Mesodermal cell (in vitro differentiated cells): ENCODE data around the gene CDC42EP4.

Experiments used
- H3K27ac ChIP-seq: 2 replicates; pipeline ENCODE4 v1.7.0; 2013; ENCODE audit warnings: mild to moderate bottlenecking, low read depth, low read length, moderate library complexity; ENCODE audit not compliant: severe bottlenecking
- H3K36me3 ChIP-seq: 2 replicates; pipeline ENCODE4 v1.7.1; 2013; ENCODE audit warnings: mild to moderate bottlenecking, low read length, moderate library complexity; ENCODE audit not compliant: control insufficient read depth, insufficient read depth
- H3K4me1 ChIP-seq: one replicate; pipeline ENCODE4 v1.7.1; 2013; ENCODE audit warnings: mild to moderate bottlenecking, low read length; ENCODE audit not compliant: insufficient read depth, control insufficient read depth, poor library complexity, severe bottlenecking
- H3K4me3 ChIP-seq: 2 replicates; pipeline ENCODE4 v1.7.0; 2013; ENCODE audit warnings: low read length, control low read depth, mild to moderate bottlenecking; ENCODE audit not compliant: insufficient read depth, poor library complexity, severe bottlenecking; ENCODE audit errors: extremely low read depth
- H3K9me3 ChIP-seq: 2 replicates; pipeline ENCODE4 v1.7.1; 2013; ENCODE audit warnings: mild to moderate bottlenecking, low read length, moderate library complexity; ENCODE audit not compliant: control insufficient read depth
- WGBS, 2 experiments: methylation state at CpG; one replicate each; pipeline ENCODE4 v1.1.5; 2013; ENCODE audit warnings: missing lambda C conversion rate in 2 of 2; ENCODE audit not compliant: insufficient coverage in 2 of 2; 5-methylcytosine and 5-hydroxymethylcytosine counted together

CDC42EP4 gene

DNA sequence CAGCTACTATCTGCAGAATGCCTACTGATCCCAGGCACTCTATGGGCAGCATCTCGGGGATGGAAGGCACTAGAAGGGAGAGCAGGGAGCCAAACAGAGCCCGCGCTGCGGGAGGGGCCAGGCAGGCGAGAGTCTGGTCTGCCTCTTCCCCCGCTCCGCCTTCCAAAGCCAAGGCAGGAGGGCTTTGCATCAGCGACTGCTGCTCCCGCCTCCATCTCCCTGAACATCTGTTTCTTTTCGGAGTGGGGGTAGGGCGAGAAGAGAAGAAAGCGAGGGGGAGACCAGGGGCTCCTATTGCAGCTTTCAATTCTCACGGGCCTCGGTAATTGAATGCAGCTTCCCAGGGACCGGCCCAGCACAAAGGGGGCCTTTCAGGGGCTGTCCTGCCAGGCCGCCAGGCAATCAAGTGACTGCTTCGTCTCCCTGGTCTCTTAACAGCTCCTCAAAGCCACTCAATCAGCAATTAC lies 31.4 kb upstream of the CDC42EP4 start:
- H3K4me3 ChIP-seq: peak overlapping the region; percentile 14
- peak overlapping the region; percentile 98 for H3K27ac ChIP-seq
- peaks cover 38% of the 10 kb centered on the region for H3K4me1 ChIP-seq
- whole genome bisulfite sequencing, 2 experiments: 2 to 3% methylated on average over 11 to 13 of the region's 17 CpGs
- H3K9me3 ChIP-seq: no peaks in the 10 kb centered on the region
- H3K36me3 ChIP-seq: peaks cover 3% of the 10 kb centered on the region

DNA sequence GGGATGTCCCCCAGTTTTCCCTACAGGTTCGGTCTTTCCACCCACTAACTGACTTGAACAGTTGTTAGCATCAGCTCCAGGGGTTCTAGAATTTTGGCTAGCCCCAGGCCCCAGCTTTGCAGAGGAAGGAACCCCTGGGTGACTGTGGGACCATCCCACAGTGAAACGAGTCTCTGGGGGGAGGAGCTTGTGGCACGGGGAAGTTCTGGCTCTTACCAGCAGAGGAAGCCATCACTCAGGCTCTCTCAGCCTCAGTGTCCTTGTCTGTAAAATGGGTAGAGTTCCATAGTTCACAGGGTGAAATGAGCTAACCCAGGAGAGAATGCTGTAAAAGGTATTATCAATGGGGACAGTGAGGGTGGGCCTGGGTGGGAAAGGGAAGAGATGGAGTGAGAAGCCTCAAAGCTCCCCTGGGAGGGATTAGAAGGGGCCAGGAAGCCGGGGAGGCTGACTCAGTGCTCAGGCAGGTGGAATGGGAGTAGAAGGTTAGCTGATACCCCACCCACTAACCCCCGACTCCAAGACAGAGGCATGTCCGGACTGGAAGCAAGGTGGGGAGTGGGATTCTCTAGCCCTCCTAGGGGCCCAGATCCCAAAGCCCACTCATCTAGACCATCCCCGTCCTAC lies 30.9 kb upstream of the CDC42EP4 start:
- Histone ChIP-seq H3K9me3 (no peaks in the 10 kb centered on the region), H3K4me3 (peak overlapping the region; percentile 14), H3K4me1 (peaks cover 39% of the 10 kb centered on the region), H3K36me3 (peaks cover 3% of the 10 kb centered on the region), H3K27ac (peak overlapping the region; percentile 98)
- 11% methylated on average over 2 to 5 of the region's 7 CpGs for whole genome bisulfite sequencing, 2 experiments

DNA sequence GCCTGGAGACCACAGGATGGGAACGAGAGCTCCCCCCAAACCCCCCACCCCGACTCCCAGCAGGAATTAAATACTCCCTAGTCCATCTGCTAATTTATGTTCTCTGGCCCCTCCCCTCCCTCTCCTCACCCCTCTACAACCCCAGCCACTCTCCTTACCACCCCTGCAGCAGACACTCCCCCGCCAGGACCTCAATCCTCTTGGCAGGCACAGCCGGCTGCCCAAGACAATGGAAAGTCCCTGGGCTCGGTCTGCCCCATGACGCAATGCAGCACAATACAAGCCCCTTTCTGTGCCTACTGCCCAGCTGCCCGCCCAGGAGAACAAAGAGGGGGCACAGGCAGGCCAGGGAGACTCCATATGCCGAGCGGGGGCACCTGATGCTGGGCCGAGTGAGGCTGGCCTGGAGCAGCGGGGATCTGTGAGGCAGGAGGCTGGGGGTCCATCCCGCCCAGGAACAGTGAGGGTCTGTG lies 30.3 kb upstream of the CDC42EP4 start:
- H3K4me1 ChIP-seq: peaks cover 38% of the 10 kb centered on the region

DNA sequence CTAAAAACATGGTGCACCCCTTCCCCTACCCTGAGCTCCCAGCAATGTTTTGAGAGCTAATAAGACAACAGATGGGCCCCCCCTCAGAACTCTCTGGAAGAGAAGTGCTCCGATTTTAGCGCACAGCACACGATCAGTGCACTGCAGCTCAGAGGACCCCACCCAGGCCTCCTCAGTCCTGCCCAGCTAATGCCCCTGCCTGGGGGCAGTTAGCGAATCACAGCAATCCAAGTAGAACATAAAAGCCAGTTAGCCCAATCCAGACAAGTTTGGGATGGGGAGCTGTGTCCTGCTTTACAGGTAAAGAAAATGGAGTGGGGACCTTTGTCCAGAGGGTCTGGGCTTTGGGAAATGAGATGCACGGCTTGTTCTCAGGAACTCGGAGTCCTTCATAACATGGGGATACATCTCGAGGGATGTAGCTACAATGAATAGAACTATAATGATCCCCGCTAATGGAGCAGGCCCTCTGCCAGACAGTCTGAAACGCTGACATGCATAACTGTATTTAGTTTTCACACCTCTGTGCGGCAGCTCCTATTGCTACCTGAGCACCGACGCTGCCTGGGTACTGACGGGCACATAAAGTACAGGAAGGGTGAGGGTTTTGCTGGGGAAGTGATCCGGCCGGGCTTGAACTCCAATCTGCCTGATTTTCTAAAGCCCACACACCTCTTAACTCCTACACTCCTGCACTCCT lies 29.7 kb upstream of the CDC42EP4 start:
- no peak overlapping the region for H3K4me3 ChIP-seq
- 67 to 71% methylated on average over 10 to 15 of the region's 15 CpGs for WGBS, 2 experiments
- peak overlapping the region; percentile 98 for H3K27ac ChIP-seq
- H3K4me1 ChIP-seq: peaks cover 38% of the 10 kb centered on the region
- H3K36me3 ChIP-seq: peaks cover 3% of the 10 kb centered on the region
- H3K9me3 ChIP-seq: no peaks in the 10 kb centered on the region

More for the DNA sequence above, 30.3 kb upstream of the CDC42EP4 start:
- Histone ChIP-seq H3K36me3 (peaks cover 3% of the 10 kb centered on the region), H3K27ac (peak overlapping the region; percentile 98), H3K9me3 (no peaks in the 10 kb centered on the region), H3K4me3 (no peak overlapping the region)
- WGBS, 2 experiments: 20 to 24% methylated on average over 9 of the region's 12 CpGs

DNA sequence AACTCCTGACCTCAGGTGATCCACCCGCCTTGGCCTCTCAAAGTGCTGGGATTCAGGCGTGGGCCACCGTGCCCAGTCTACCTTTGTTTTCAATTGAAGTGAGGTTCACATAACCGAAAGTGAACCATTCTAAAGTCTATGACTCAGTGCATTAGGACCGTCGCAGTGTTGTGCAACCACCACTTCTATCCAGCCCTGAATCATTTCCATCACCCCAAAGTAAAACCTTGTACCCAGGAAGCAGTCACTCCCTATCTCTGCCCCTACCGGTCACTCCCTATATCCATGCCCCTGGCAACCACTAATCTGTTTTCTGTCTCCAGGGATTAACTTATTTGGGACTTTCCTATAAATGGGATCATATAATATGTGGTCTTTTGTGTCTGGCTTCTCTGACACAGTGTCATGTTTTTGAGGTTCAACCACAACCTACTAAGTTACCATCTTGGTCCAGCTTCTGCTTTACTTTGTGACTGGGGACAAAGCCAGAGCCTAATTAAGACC lies 28.3 kb upstream of the CDC42EP4 start:
- WGBS, 2 experiments: 88 to 93% methylated on average over 6 of the region's 7 CpGs
- H3K4me1 ChIP-seq: peaks cover 38% of the 10 kb centered on the region
- H3K9me3 ChIP-seq: no peaks in the 10 kb centered on the region
- H3K27ac ChIP-seq: no peak overlapping the region
- H3K4me3 ChIP-seq: no peak overlapping the region
- H3K36me3 ChIP-seq: peaks cover 3% of the 10 kb centered on the region

DNA sequence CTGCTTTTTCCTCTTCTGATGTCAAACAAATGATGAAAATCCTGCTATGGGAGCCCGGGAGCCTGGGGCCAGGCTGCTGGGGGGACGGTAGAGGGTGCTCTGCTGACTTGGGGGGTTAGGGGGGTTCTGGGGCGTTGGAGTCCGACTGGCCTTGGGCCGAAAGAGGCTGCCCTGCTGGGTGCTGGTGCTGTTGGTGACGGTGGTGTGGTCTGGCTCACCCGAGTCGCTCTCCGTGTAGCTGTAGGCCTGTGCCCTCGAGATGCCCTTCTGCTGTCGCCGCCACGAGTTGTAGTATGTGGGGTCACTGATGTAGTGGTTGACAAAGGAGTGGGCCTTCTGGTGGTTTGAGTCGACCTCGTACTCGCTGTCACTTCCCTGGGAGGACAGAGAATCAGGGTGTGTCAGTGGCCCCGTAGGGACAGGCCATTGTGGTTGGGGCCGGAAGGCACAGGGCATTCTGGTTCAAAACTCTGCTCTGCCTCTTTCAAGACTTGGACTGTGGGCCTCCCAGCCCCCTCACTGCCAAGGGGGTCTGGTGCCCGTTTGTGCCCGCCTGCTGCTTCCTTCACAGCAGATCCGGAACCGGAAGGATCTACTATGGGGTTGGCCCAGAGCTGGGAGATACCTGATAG lies 26.9 kb upstream of the CDC42EP4 start:
- WGBS, 2 experiments: 94 to 98% methylated on average over 12 to 21 of the region's 22 CpGs
- Histone ChIP-seq H3K4me3 (no peak overlapping the region), H3K36me3 (no peaks in the 10 kb centered on the region), H3K27ac (peak overlapping the region; percentile 10), H3K9me3 (no peaks in the 10 kb centered on the region), H3K4me1 (peaks cover 26% of the 10 kb centered on the region)

DNA sequence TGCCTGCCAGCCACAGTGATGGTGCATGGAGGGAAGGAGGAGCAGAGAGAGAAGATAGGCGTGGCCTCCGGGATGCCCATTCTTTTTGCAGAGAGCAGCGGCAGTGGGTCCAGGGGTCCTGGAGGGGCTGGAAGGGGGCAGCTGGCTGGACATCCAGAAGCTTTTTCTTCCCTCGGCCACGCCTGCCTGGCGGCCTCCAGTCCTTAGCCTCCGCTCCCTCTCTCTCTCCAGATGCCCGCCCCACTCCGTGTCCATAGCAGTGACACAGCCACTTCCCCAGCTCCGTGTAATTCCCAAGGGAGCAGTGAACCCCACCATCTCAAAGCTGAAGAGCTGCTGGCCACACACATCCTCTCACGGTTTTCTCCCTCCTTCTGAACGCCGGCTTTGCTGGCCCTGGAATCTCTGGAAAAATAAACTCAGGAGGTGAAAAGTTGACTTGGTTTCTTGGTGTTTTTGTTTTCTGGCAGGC lies 26.3 kb upstream of the CDC42EP4 start:
- H3K27ac ChIP-seq: peak overlapping the region; percentile 10
- no peaks in the 10 kb centered on the region for H3K36me3 ChIP-seq
- H3K4me1 ChIP-seq: peaks cover 24% of the 10 kb centered on the region
- no peaks in the 10 kb centered on the region for H3K9me3 ChIP-seq
- 85 to 94% methylated on average over 10 of the region's 13 CpGs for WGBS, 2 experiments
- H3K4me3 ChIP-seq: no peak overlapping the region

DNA sequence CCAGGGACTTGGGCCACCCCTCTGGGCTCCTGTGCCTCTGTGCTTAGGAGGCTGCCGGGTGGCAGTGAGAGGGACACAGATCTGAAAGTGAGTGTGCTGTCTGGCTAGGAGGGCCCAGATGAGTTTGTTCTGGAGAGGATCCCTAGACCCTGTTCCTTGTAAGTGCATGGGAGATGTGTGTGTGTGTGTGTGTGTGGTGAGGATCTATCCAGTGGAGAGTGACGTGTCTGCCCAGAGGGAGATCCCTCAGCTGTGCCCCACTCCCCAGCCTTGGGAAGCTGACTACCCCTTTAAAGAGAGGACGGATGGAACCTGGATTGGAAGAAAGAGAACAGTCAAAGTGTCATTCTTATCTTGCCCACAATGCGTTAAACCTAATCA lies 25.5 kb upstream of the CDC42EP4 start:
- 79 to 80% methylated on average over 1 to 3 of the region's 4 CpGs for WGBS, 2 experiments
- H3K27ac ChIP-seq: no peak overlapping the region
- H3K9me3 ChIP-seq: no peaks in the 10 kb centered on the region
- peaks cover 22% of the 10 kb centered on the region for H3K4me1 ChIP-seq
- no peak overlapping the region for H3K4me3 ChIP-seq
- H3K36me3 ChIP-seq: no peaks in the 10 kb centered on the region

DNA sequence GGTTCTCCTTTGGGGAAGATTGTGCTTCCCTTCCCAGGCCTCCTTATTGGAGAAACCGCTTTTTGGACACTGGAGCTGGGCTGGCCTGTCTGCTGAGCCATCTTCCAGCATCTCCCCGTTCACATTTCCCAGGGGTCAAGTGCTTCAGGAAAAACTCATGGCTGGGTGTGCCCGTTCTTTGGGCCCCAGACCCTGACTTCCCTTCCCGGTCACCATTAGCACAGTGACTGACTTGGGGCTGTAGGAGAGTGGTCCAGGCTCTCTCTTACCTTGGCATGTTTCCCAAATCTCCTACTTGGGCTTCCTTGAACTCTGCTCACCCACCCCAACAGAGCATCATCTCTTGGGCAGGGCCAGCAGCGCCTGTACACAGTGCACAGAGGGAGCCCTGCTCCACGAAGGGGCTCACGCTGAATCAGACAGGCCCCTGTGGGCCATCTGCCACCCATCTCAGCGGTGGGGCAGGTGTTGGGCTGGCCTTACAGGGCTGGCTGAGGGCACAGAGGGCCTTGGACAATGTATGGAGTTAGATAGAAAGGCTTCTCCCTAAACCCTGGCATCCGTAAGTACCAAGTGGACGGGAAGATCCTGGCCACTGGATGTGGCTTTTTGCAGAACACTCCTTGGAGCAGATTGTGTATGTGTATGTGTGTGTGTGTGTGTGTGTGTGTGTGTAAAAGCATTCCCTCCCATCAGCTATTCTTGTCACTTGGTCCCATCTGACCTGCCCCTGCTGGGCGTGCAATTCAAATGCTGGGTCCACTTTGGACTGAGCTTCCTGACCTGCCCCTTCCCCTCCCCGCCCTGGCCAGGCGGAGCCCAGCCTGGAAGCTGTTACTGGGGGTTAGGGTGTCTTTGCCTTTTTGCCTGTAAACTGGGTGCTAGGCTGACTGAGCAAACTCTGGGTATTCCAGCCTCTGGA lies 24.9 kb upstream of the CDC42EP4 start:
- no peak overlapping the region for H3K27ac ChIP-seq
- H3K36me3 ChIP-seq: no peaks in the 10 kb centered on the region
- H3K9me3 ChIP-seq: no peaks in the 10 kb centered on the region
- WGBS, 2 experiments: 89 to 91% methylated on average over 8 to 9 of the region's 13 CpGs
- no peak overlapping the region for H3K4me3 ChIP-seq
- peaks cover 16% of the 10 kb centered on the region for H3K4me1 ChIP-seq
